Peyer's patch (tissue), 4 donors: ENCODE data around the gene AKAP7.

ENCODE experiments used
- CTCF ChIP-seq, 6 experiments: fragments of 450-650 bp in 4 of 6; fragments of 200-600 bp in 2 of 6; sonication (generic) in 1 of 6; IDR thresholded peaks; one replicate each; pipeline ENCODE4 v1.5.1; 2017 to 2019; ENCODE audit warnings: antibody characterized with exemption in 6 of 6, mild to moderate bottlenecking in 3 of 6, moderate library complexity in 1 of 6
- POLR2A ChIP-seq, 2 donors: fragments of 450-650 bp; IDR thresholded peaks; one replicate each; pipeline ENCODE4 v1.5.1; 2017; ENCODE audit warnings: antibody characterized with exemption in 2 of 2, mild to moderate bottlenecking in 2 of 2, moderate library complexity in 2 of 2

- TF ChIP-seq CTCF (IDR thresholded peaks at IDR 0.05) (no peak), POLR2A (IDR thresholded peaks at IDR 0.05) (no peak)
Measured at GRCh38 chr6:131139599-131139998, 4.3 kb downstream of the AKAP7 start.
